Spleen (tissue), 11 donors: ENCODE results near the gene LOXL1. TPM values are rescaled to one million over a fixed set of nuclear protein-coding genes. Genes with fewer than 3 reads are reported as not detected.

ENCODE experiments used
- DNase-seq: peaks from one replicate; pipeline ENCODE4 v3.0.0-alpha.2; 2020
- H3K27ac ChIP-seq, 8 donors: fragments of 200-600 bp; sonication (generic) in 7 of 8; 1 replicate in 4 of 8; 2 replicates in 4 of 8; pipeline versions ENCODE4 v1.5.0 to v1.8.0; 2016 to 2021; ENCODE audit warnings: inconsistent platforms in 4 of 8, mild to moderate bottlenecking in 4 of 8, moderate library complexity in 1 of 8
- H3K27me3 ChIP-seq, 7 donors: fragments of 200-600 bp; sonication (generic) in 6 of 7; replicated peaks in 1 of 7; 1 replicate in 4 of 7; 2 replicates in 3 of 7; pipeline versions ENCODE4 v1.5.0 to v1.8.0; 2016 to 2021; ENCODE audit warnings: inconsistent platforms in 3 of 7, mild to moderate bottlenecking in 1 of 7
- H3K36me3 ChIP-seq, 6 donors: fragments of 200-600 bp; sonication (generic) in 5 of 6; 1 replicate in 4 of 6; 2 replicates in 2 of 6; pipeline versions ENCODE4 v1.5.0 to v1.8.0; 2016 to 2021; ENCODE audit warnings: inconsistent platforms in 2 of 6
- H3K4me1 ChIP-seq, 6 donors: fragments of 200-600 bp; sonication (generic) in 5 of 6; 1 replicate in 3 of 6; 2 replicates in 3 of 6; pipeline versions ENCODE4 v1.5.0 to v1.8.0; 2016 to 2021; ENCODE audit warnings: inconsistent platforms in 3 of 6
- H3K4me3 ChIP-seq, 8 donors: fragments of 200-600 bp; sonication (generic) in 7 of 8; 1 replicate in 4 of 8; 2 replicates in 4 of 8; pipeline versions ENCODE4 v1.5.0 to v1.8.0; 2016 to 2021; ENCODE audit warnings: inconsistent platforms in 4 of 8, mild to moderate bottlenecking in 4 of 8, moderate library complexity in 2 of 8
- H3K9me3 ChIP-seq, 8 donors: fragments of 200-600 bp; sonication (generic) in 7 of 8; 1 replicate in 4 of 8; 2 replicates in 4 of 8; pipeline versions ENCODE4 v1.5.0 to v1.8.0; 2016 to 2021; ENCODE audit warnings: inconsistent platforms in 4 of 8
- CTCF ChIP-seq, 11 experiments: fragments of 200-600 bp in 7 of 11; fragments of 450-650 bp in 4 of 11; sonication (generic) in 4 of 11; IDR thresholded peaks in 8 of 11; conservative IDR thresholded peaks in 3 of 11; 1 replicate in 7 of 11; 2 replicates in 4 of 11; pipeline versions ENCODE4 v1.4.0 to v1.8.0; 2016 to 2021; ENCODE audit warnings: antibody characterized with exemption in 11 of 11, inconsistent platforms in 4 of 11, mild to moderate bottlenecking in 1 of 11
- POLR2A ChIP-seq, 3 donors: fragments of 450-650 bp; IDR thresholded peaks; one replicate each; pipeline ENCODE4 v1.5.1; 2017; ENCODE audit warnings: antibody characterized with exemption in 3 of 3, mild to moderate bottlenecking in 1 of 3
- POLR2AphosphoS5 ChIP-seq, 3 donors: sonication (generic); formaldehyde crosslinking; IDR thresholded peaks; one replicate each; pipeline ENCODE4 v1.5.1; 2017; ENCODE audit warnings: antibody characterized with exemption in 3 of 3
- WGBS, 5 donors: extraction: QIAGEN DNeasy Blood & Tissue Kit in 3 of 5; methylation state at CpG; one replicate each; pipeline versions ENCODE4 v1.1.5 to v1.1.7; 2013 to 2018; 5-methylcytosine and 5-hydroxymethylcytosine counted together
- intact Hi-C: fragments of 100-400 bp; cut with DNase I; formaldehyde crosslinking; loops from one replicate; pipeline ENCODE4 v1.15.0; 2023; ENCODE audit warnings: low total_unique reads
- polyA plus RNA-seq, 3 donors: library from polyadenylated mRNA; stranded (reverse); fragments of 200-250 nt; gene quantifications; one replicate each; pipeline ENCODE4 v1.2.1, GENCODE V29; 2013
- total RNA-seq, 7 donors: library from RNA; depleted of rRNA in 3 of 7; stranded (reverse); fragments of >200 nt in 3 of 7; fragmentation: NEBNext Ultra II Directional in 4 of 7; extraction: Animal tissue kit (Norgen Biotek cat#: 25700) in 4 of 7; gene quantifications; one replicate each; pipeline versions ENCODE4 v1.1.0 to v1.2.1, GENCODE V29; 2016 to 2021
- donor health status: healthy with polysubstance abuse.
- donor health status: DM: no; HTN: no; CAD: no; lungs with moderate emphysema.
- donor health status: DM: no; HTN: no; CAD: no.
- donor health status: Bipolar disorder and iron deficiency.
- donor health status: healthy.
- donor health status: DM: no; HTN: no; CAD: no.
- donor health status: DM: yes; HTN: yes; CAD: no.

Gene LOXL1
- total and polyA plus RNA-seq, 10 donors = 3.3 to 11.3 (median 8.1) TPM

- Histone ChIP-seq H3K27me3 (peaks cover 0 to 38% (median 17%) of the 10 kb centered on the region in 7 donors), H3K36me3 (no peaks in the 10 kb centered on the region), H3K27ac (peak overlapping the region in 7 of 8 donors; percentile 44 to 89 (median 51)), H3K9me3 (no peaks in the 10 kb centered on the region), H3K4me1 (peaks cover 16 to 98% (median 72%) of the 10 kb centered on the region in 6 donors), H3K4me3 (no peak overlapping the region)
- intact Hi-C loops = no loop called here
- TF ChIP-seq POLR2AphosphoS5 (IDR thresholded peaks at IDR 0.05) (no peak), POLR2A (IDR thresholded peaks at IDR 0.05) (no peak), CTCF (IDR thresholded peaks at IDR 0.05 in 8 of 11, conservative IDR thresholded peaks at IDR 0.05 in 3 of 11) (no peak)
- DNase-seq = peak; percentile 71
- WGBS, 5 donors = 43 to 60% (median 49%) methylated on average over 11 to 12 of the region's 12 CpGs
These were observed 1.9 kb upstream of the LOXL1 start for GRCh38 chr15:73924171-73924921.

- Histone ChIP-seq H3K27me3 (peaks cover 0 to 53% (median 17%) of the 10 kb centered on the region in 7 donors), H3K27ac (peak overlapping the region in 6 of 8 donors; percentile 74 to 88 (median 76)), H3K36me3 (no peaks in the 10 kb centered on the region), H3K9me3 (no peaks in the 10 kb centered on the region), H3K4me1 (peaks cover 16 to 97% (median 63%) of the 10 kb centered on the region in 6 donors), H3K4me3 (peak overlapping the region in 2 of 8 donors; percentile 62 to 85)
- peak; percentile 35 for DNase-seq
- 68 to 80% (median 72%) methylated on average over 8 of the region's 8 CpGs for WGBS, 5 donors
- TF ChIP-seq POLR2AphosphoS5 (IDR thresholded peaks at IDR 0.05) (no peak), POLR2A (IDR thresholded peaks at IDR 0.05) (no peak), CTCF (IDR thresholded peaks at IDR 0.05 in 8 of 11, conservative IDR thresholded peaks at IDR 0.05 in 3 of 11) (no peak)
- intact Hi-C loops = no loop called here
These were observed 429 bp upstream of the LOXL1 start for GRCh38 chr15:73925848-73926218.

GRCh38 chr15:73927003-73927475, 777 bp downstream of the LOXL1 start:
- Histone ChIP-seq H3K36me3 (no peaks in the 10 kb centered on the region), H3K4me1 (peaks cover 16 to 93% (median 56%) of the 10 kb centered on the region in 6 donors), H3K4me3 (peak overlapping the region; percentile 41 to 85 (median 55)), H3K9me3 (no peaks in the 10 kb centered on the region), H3K27ac (peak overlapping the region; percentile 35 to 88 (median 76)), H3K27me3 (peaks cover 0 to 65% (median 17%) of the 10 kb centered on the region in 7 donors)
- intact Hi-C loops = no loop called here
- peak in 1 of 3 donors; percentile 51 for TF ChIP-seq POLR2AphosphoS5 (IDR thresholded peaks at IDR 0.05)
- TF ChIP-seq CTCF (IDR thresholded peaks at IDR 0.05 in 8 of 11, conservative IDR thresholded peaks at IDR 0.05 in 3 of 11) = no peak
- no peak for TF ChIP-seq POLR2A (IDR thresholded peaks at IDR 0.05)
- 0 to 3% (median 2%) methylated on average over 2 to 65 of the region's 65 CpGs; no CpG with 5 or more reads in 1 of the 5 donors for WGBS, 5 donors
- peak; percentile 91 for DNase-seq
